ENCODE measurements around the gene APBA2. TPM values are rescaled to one million over a fixed set of nuclear protein-coding genes. Genes with fewer than 3 reads are reported as not detected.

The APBA2 gene
- polyA plus RNA-seq, 2 of the 4 experiments (the other 2 are of a cell fraction) = 11.4 to 12.6 TPM

- Histone ChIP-seq H3K27ac (no peak overlapping the region), H3K4me3 (no peak overlapping the region), H3K4me1 (no peaks in the 10 kb centered on the region), H3K9me3 (no peaks in the 10 kb centered on the region), H3K4me2 (no peak overlapping the region)
- TF ChIP-seq TP53 (CRISPR knock-in tag; IDR thresholded peaks at IDR 0.05) (no peak), RFX5 (IDR thresholded peaks at IDR 0.05) (no peak)
- FAIRE-seq (no peak), DNase-seq (ENCODE audit: low read depth in 1 of 2, low spot score in 1 of 2) (no peak), ATAC-seq (no peak)
- WGBS (ENCODE audit: missing lambda C conversion rate) = 65% methylated on average over 2 of the region's 2 CpGs
- ChIA-PET POLR2A (no interaction called here), CTCF (no interaction called here)
These were observed 118.1 kb downstream of the APBA2 start for GRCh38 chr15:29003840-29004233.

GRCh38 chr15:29005931-29006330, 120.2 kb downstream of the APBA2 start:
- TF ChIP-seq ZFP36 (IDR thresholded peaks at IDR 0.05; ENCODE audit: borderline replicate concordance, partially characterized antibody) (no peak), JUNB (IDR thresholded peaks at IDR 0.05) (no peak), HDAC2 (IDR thresholded peaks at IDR 0.05) (no peak), USF2 (IDR thresholded peaks at IDR 0.05) (no peak), MYC (IDR thresholded peaks at IDR 0.05; ENCODE audit: borderline replicate concordance, low read length) (no peak)
- Histone ChIP-seq H3K27ac (no peak overlapping the region), H3K4me2 (no peak overlapping the region), H3K4me1 (no peaks in the 10 kb centered on the region), H3K4me3 (no peak overlapping the region), H3K9me3 (no peaks in the 10 kb centered on the region)
- DNase-seq (ENCODE audit: low read depth in 1 of 2, low spot score in 1 of 2) (no peak), FAIRE-seq (no peak), ATAC-seq (no peak)
- ChIA-PET POLR2A (no interaction called here), CTCF (no interaction called here)
- 85% methylated on average over 1 of the region's 1 CpG for WGBS (ENCODE audit: missing lambda C conversion rate)

- ATAC-seq = peak; percentile 29 to 64; a peak in 2 of 6 replicates
- FAIRE-seq = no peak
- TF ChIP-seq FOSB (CRISPR knock-in tag; IDR thresholded peaks at IDR 0.05) (no peak), E2F6 (IDR thresholded peaks at IDR 0.05; ENCODE audit: borderline replicate concordance, low read depth) (no peak), ZSCAN20 (CRISPR knock-in tag; IDR thresholded peaks at IDR 0.05) (no peak), SREBF2 (IDR thresholded peaks at IDR 0.05) (no peak), BCL3 (IDR thresholded peaks at IDR 0.05) (no peak), PBX3 (IDR thresholded peaks at IDR 0.05) (no peak), NPAS2 (CRISPR knock-in tag; IDR thresholded peaks at IDR 0.05; ENCODE audit: borderline replicate concordance) (no peak), CHD2 (IDR thresholded peaks at IDR 0.05; ENCODE audit: low read length, partially characterized antibody) (no peak)
- WGBS (ENCODE audit: missing lambda C conversion rate) = 45% methylated on average over 2 of the region's 2 CpGs
- POLR2A ChIA-PET = no interaction called here
- Histone ChIP-seq H3K4me3 (no peak overlapping the region), H3K4me2 (no peak overlapping the region), H3K9me3 (no peaks in the 10 kb centered on the region), H3K27ac (no peak overlapping the region), H3K4me1 (peaks cover 4% of the 10 kb centered on the region; the same call in 1 of the 3 replicates)
- DNase-seq (ENCODE audit: low read depth in 1 of 2, low spot score in 1 of 2) = no peak
- CTCF ChIA-PET = interaction anchor here (1.0 kb wide), 1 partner anchor 81 kb away, joined by 3 read pairs; no protein-coding TSS in a partner anchor
These were observed 123.1 kb downstream of the APBA2 start for GRCh38 chr15:29008846-29009245.

GRCh38 chr15:29012097-29012496, 126.3 kb downstream of the APBA2 start:
- H3K4me2 ChIP-seq = no peak overlapping the region
- WGBS (ENCODE audit: missing lambda C conversion rate) = 90% methylated on average over 2 of the region's 2 CpGs
- H3K9me3 ChIP-seq = no peaks in the 10 kb centered on the region
- FAIRE-seq (peak; percentile 23), ATAC-seq (no peak), DNase-seq (ENCODE audit: low read depth in 1 of 2, low spot score in 1 of 2) (no peak)
- H3K4me1 ChIP-seq = peaks cover 4% of the 10 kb centered on the region; the same call in 1 of the 3 replicates
- POLR2A ChIA-PET = no interaction called here
- CTCF ChIA-PET = no interaction called here
- H3K4me3 ChIP-seq = no peak overlapping the region
- H3K27ac ChIP-seq = no peak overlapping the region
- TF ChIP-seq MYC (IDR thresholded peaks at IDR 0.05; ENCODE audit: borderline replicate concordance, low read length) = no peak
- peak; percentile 61 for TF ChIP-seq MAFK (IDR thresholded peaks at IDR 0.05; ENCODE audit: partially characterized antibody)
